H1 (cell line): ENCODE results near the gene MFSD2A. TPM values are rescaled to one million over a fixed set of nuclear protein-coding genes. Genes with fewer than 3 reads are reported as not detected.

ENCODE experiments used
- CTCF ChIA-PET: fragments of 300-600 bp; sonication (Branson Sonifier 250); formaldehyde crosslinking; loops from one replicate; lab custom pipeline; 2021; ENCODE audit not compliant: partially characterized antibody; lab: Charles Lee
- POLR2A ChIA-PET: fragments of 300-600 bp; sonication (Branson Sonifier 250); formaldehyde crosslinking; loops from one replicate; lab custom pipeline; 2021; ENCODE audit warnings: inconsistent platforms; ENCODE audit not compliant: partially characterized antibody; lab: Charles Lee
- DNase-seq, 2 experiments: peaks; one replicate each; pipeline versions ENCODE4 v3.0.0 to v3.0.0-alpha.2; 2010 to 2022; ENCODE audit warnings: low spot score in 2 of 2, low read depth in 1 of 2, mixed read lengths in 1 of 2
- FAIRE-seq: peaks from 2 replicates; lab custom pipeline; 2011; peaks lifted over from hg19 to GRCh38; lab: Jason Lieb, UNC
- H2AFZ ChIP-seq: 2 replicates; pipeline ENCODE4 v1.8.1; 2012; ENCODE audit warnings: low read length, inconsistent platforms
- H2AK5ac ChIP-seq: 2 replicates; pipeline ENCODE4 v1.6.1; 2013; ENCODE audit warnings: low read depth, low read length
- H2BK120ac ChIP-seq: replicated peaks from 2 replicates; pipeline ENCODE3; 2013; ENCODE audit warnings: low read depth, low read length, inconsistent platforms
- H2BK12ac ChIP-seq: 2 replicates; pipeline ENCODE4 v1.6.1; 2013; ENCODE audit warnings: low read depth, low read length
- H2BK15ac ChIP-seq: 2 replicates; pipeline ENCODE4 v1.6.1; 2013; ENCODE audit warnings: low read length
- H2BK20ac ChIP-seq: 2 replicates; pipeline ENCODE4 v1.6.1; 2013; ENCODE audit warnings: low read length
- H2BK5ac ChIP-seq: 2 replicates; pipeline ENCODE4 v1.6.1; 2013; ENCODE audit warnings: low read depth, low read length
- H3K14ac ChIP-seq: 2 replicates; pipeline ENCODE4 v1.6.1; 2013; ENCODE audit warnings: inconsistent platforms; ENCODE audit not compliant: insufficient read length
- H3K18ac ChIP-seq: 2 replicates; pipeline ENCODE4 v1.6.1; 2013; ENCODE audit warnings: low read length; ENCODE audit errors: extremely low read depth
- H3K23ac ChIP-seq: 2 replicates; pipeline ENCODE4 v1.6.1; 2013; ENCODE audit warnings: inconsistent platforms; ENCODE audit not compliant: insufficient read length
- H3K23me2 ChIP-seq: 2 replicates; pipeline ENCODE4 v1.6.1; 2013; ENCODE audit warnings: low read depth, low read length
- H3K27ac ChIP-seq: 2 replicates; pipeline ENCODE4 v1.6.1; 2011; ENCODE audit warnings: low read depth, low read length, inconsistent platforms
- H3K27me3 ChIP-seq, 4 experiments: replicated peaks in 1 of 4; 1 replicate in 1 of 4; 2 replicates in 3 of 4; pipeline versions ENCODE4 v1.6.1 to v1.8.1; 2011 to 2013; ENCODE audit warnings: low read length in 3 of 4, mild to moderate bottlenecking in 3 of 4, inconsistent platforms in 2 of 4, mixed read lengths in 2 of 4, moderate library complexity in 1 of 4; ENCODE audit not compliant: control insufficient read depth in 3 of 4, insufficient read depth in 3 of 4; ENCODE audit errors: extremely low read depth in 1 of 4
- H3K36me3 ChIP-seq, 4 experiments: 2 replicates each; pipeline versions ENCODE4 v1.6.1 to v1.8.1; 2011 to 2013; ENCODE audit warnings: mild to moderate bottlenecking in 4 of 4, low read length in 3 of 4, moderate library complexity in 2 of 4, control low read depth in 1 of 4, inconsistent platforms in 1 of 4; ENCODE audit not compliant: insufficient read depth in 4 of 4, control insufficient read depth in 2 of 4
- H3K4ac ChIP-seq: replicated peaks from 2 replicates; pipeline ENCODE3; 2013; ENCODE audit warnings: low read length, low read depth, mixed read lengths, inconsistent platforms; ENCODE audit not compliant: insufficient read length
- H3K4me1 ChIP-seq, 4 experiments: replicated peaks in 1 of 4; 1 replicate in 1 of 4; 2 replicates in 3 of 4; pipeline versions ENCODE4 v1.6.1 to v1.8.1; 2011 to 2013; ENCODE audit warnings: low read length in 3 of 4, inconsistent platforms in 2 of 4, mixed read lengths in 1 of 4; ENCODE audit not compliant: insufficient read depth in 4 of 4, control insufficient read depth in 3 of 4
- H3K4me2 ChIP-seq, 2 experiments: 2 replicates each; pipeline versions ENCODE4 v1.6.1 to v1.8.1; 2011 to 2013; ENCODE audit warnings: low read depth in 2 of 2, low read length in 2 of 2, control low read depth in 1 of 2, inconsistent platforms in 1 of 2, mild to moderate bottlenecking in 1 of 2; ENCODE audit not compliant: insufficient read depth in 1 of 2
- H3K4me3 ChIP-seq, 4 experiments: fragments of 200-600, 300-600 bp in 1 of 4; sonication (generic), shearing (Covaris generic), sonication (Bioruptor Twin) in 1 of 4; 2 replicates each; pipeline versions ENCODE4 v1.5.1 to v1.8.1; 2011 to 2016; ENCODE audit warnings: low read length in 4 of 4, low read depth in 3 of 4, control low read depth in 2 of 4, inconsistent platforms in 2 of 4, mild to moderate bottlenecking in 2 of 4, mixed read lengths in 1 of 4, moderate library complexity in 1 of 4; ENCODE audit not compliant: insufficient read depth in 2 of 4; ENCODE audit errors: extremely low read depth in 1 of 4
- H3K56ac ChIP-seq: replicated peaks from 2 replicates; pipeline ENCODE3; 2013; ENCODE audit warnings: low read depth, mild to moderate bottlenecking, mixed read lengths, low read length, inconsistent platforms; ENCODE audit not compliant: insufficient read length
- H3K79me1 ChIP-seq: 2 replicates; pipeline ENCODE4 v1.6.1; 2013; ENCODE audit warnings: low read depth, low read length, control low read depth
- H3K79me2 ChIP-seq, 2 experiments: 2 replicates each; pipeline versions ENCODE4 v1.6.1 to v1.8.1; 2012 to 2013; ENCODE audit warnings: low read length in 2 of 2, mild to moderate bottlenecking in 2 of 2, inconsistent platforms in 1 of 2; ENCODE audit not compliant: insufficient read depth in 2 of 2, control insufficient read depth in 1 of 2
- H3K9ac ChIP-seq, 4 experiments: replicated peaks in 1 of 4; 1 replicate in 1 of 4; 2 replicates in 3 of 4; pipeline versions ENCODE4 v1.6.1 to v1.8.1; 2011 to 2013; ENCODE audit warnings: low read depth in 3 of 4, low read length in 3 of 4, control low read depth in 2 of 4, mild to moderate bottlenecking in 2 of 4, moderate library complexity in 2 of 4, inconsistent platforms in 1 of 4; ENCODE audit errors: extremely low read depth in 1 of 4
- H3K9me3 ChIP-seq, 2 experiments: 2 replicates each; pipeline versions ENCODE4 v1.6.1 to v1.8.1; 2012 to 2013; ENCODE audit warnings: mild to moderate bottlenecking in 2 of 2, moderate library complexity in 2 of 2, control low read depth in 1 of 2, inconsistent platforms in 1 of 2, low read depth in 1 of 2, low read length in 1 of 2, mixed read lengths in 1 of 2; ENCODE audit not compliant: insufficient read depth in 2 of 2
- H4K20me1 ChIP-seq, 2 experiments: replicated peaks in 1 of 2; 2 replicates each; pipeline versions ENCODE3 to v1.8.1; 2011 to 2013; ENCODE audit warnings: inconsistent platforms in 2 of 2, low read length in 2 of 2, mild to moderate bottlenecking in 1 of 2; ENCODE audit not compliant: insufficient read depth in 2 of 2, control insufficient read depth in 1 of 2
- H4K5ac ChIP-seq: 2 replicates; pipeline ENCODE4 v1.6.1; 2013; ENCODE audit warnings: low read length, low read depth, mixed read lengths, inconsistent platforms; ENCODE audit not compliant: insufficient read length
- H4K8ac ChIP-seq: 2 replicates; pipeline ENCODE4 v1.8.0; 2013; ENCODE audit warnings: mild to moderate bottlenecking, moderate library complexity, low read length, inconsistent platforms; ENCODE audit not compliant: insufficient read depth; ENCODE audit errors: extremely low read depth
- H4K91ac ChIP-seq: replicated peaks from 2 replicates; pipeline ENCODE3; 2013; ENCODE audit warnings: low read length, mixed read lengths, inconsistent platforms; ENCODE audit not compliant: insufficient read length
- BRCA1 ChIP-seq: IDR thresholded peaks from 2 replicates; pipeline ENCODE4 v1.6.1; 2012; ENCODE audit warnings: low read depth, low read length, improper control_type of control experiment
- NRF1 ChIP-seq: IDR thresholded peaks from 2 replicates; pipeline ENCODE4 v1.6.1; 2011; ENCODE audit warnings: mild to moderate bottlenecking, low read depth, low read length, improper control_type of control experiment
- TAF7 ChIP-seq: optimal IDR thresholded peaks from 2 replicates; pipeline ENCODE3; 2011; ENCODE audit warnings: low read depth, mild to moderate bottlenecking, inconsistent platforms, low read length, moderate library complexity, borderline replicate concordance
- WGBS, 2 experiments: shearing (Covaris generic) in 1 of 2; methylation state at CpG; one replicate each; pipeline versions ENCODE4 v1.1.6 to v1.1.7; 2013 to 2015; ENCODE audit warnings: low lambda C conversion rate in 2 of 2, mixed read lengths in 2 of 2, inconsistent platforms in 1 of 2, low coverage in 1 of 2, missing lambda C conversion rate in 1 of 2; ENCODE audit not compliant: insufficient replicate concordance in 2 of 2, insufficient coverage in 1 of 2, insufficient read length in 1 of 2; ENCODE audit errors: extremely low coverage in 1 of 2, missing lambda C conversion rate in 1 of 2; 5-methylcytosine and 5-hydroxymethylcytosine counted together
- polyA plus RNA-seq, 7 experiments: library from polyadenylated mRNA; depleted of rRNA in 3 of 7; stranded (reverse) in 5 of 7; unstranded in 2 of 7; fragments of >200 nt in 5 of 7; fragments of 200-250 nt in 2 of 7; gene quantifications; 1 replicate in 5 of 7; 2 replicates in 1 of 7; 4 replicates in 1 of 7; pipeline versions ENCODE4 v1.2.1 to v1.2.3, GENCODE V29; 2011 to 2013; ENCODE audit warnings: missing spikeins in 2 of 7, mixed read lengths in 2 of 7
- total RNA-seq: library from RNA; stranded (reverse); fragmentation: NEBNext Ultra II Directional; extraction: Animal tissue kit (Norgen Biotek cat#: 25700); gene quantifications from 2 replicates; pipeline ENCODE4 v1.2.1, GENCODE V29; 2021

MFSD2A gene
- total and polyA plus RNA-seq, 2 of the 8 experiments (the other 6 are each of a cell fraction or from before 2014, with no cell fraction given) = 18.3 to 25.9 TPM

- Histone ChIP-seq H2BK12ac (no peak overlapping the region), H3K4me3 (no peak overlapping the region), H3K4me2 (no peak overlapping the region), H3K4me1 (no peaks in the 10 kb centered on the region), H3K23ac (no peak overlapping the region), H3K27me3 (no peaks in the 10 kb centered on the region), H4K8ac (no peak overlapping the region), H4K91ac (no peak overlapping the region), H3K4ac (no peak overlapping the region), H3K18ac (no peak overlapping the region), H2BK5ac (no peak overlapping the region), H4K20me1 (peaks cover 2 to 11% of the 10 kb centered on the region in 2 experiments), H2BK20ac (no peak overlapping the region), H3K56ac (no peak overlapping the region), H2AK5ac (no peak overlapping the region), H3K36me3 (peaks cover 6 to 42% (median 30%) of the 10 kb centered on the region in 4 experiments), H3K23me2 (peaks cover 3% of the 10 kb centered on the region; the same call in 1 of the 2 replicates), H2AFZ (no peak overlapping the region), H3K14ac (no peak overlapping the region), H2BK15ac (no peak overlapping the region), H2BK120ac (no peak overlapping the region), H3K27ac (no peak overlapping the region), H3K79me2 (0 out of 4 replicates have a peak, but pooled peaks cover 0 to 4% of the 10 kb centered on the region in 2 experiments), H3K9me3 (no peaks in the 10 kb centered on the region), H4K5ac (no peak overlapping the region), H3K79me1 (no peaks in the 10 kb centered on the region; the same call in 1 of the 2 replicates), H3K9ac (no peak overlapping the region)
- 96% methylated on average over 17 of the region's 17 CpGs; no CpG with 5 or more reads in 1 of the 2 experiments for WGBS, 2 experiments
- FAIRE-seq (no peak), DNase-seq (no peak)
- ChIA-PET CTCF (interaction anchor here (0.9 to 4.4 kb wide), 6 partner anchors 11 to 64 kb away, joined by 3 to 27 read pairs (median 5); no protein-coding TSS in a partner anchor), POLR2A (interaction anchor here (1.3 kb wide), 1 partner anchor 10 kb away, joined by 8 read pairs; no protein-coding TSS in a partner anchor)
- TF ChIP-seq BRCA1 (no peak), NRF1 (no peak), TAF7 (no peak)
Observed at GRCh38 chr1:39962450-39962825, 7.5 kb downstream of the MFSD2A start.
